ENCODE results near the gene DOCK3.

DNA sequence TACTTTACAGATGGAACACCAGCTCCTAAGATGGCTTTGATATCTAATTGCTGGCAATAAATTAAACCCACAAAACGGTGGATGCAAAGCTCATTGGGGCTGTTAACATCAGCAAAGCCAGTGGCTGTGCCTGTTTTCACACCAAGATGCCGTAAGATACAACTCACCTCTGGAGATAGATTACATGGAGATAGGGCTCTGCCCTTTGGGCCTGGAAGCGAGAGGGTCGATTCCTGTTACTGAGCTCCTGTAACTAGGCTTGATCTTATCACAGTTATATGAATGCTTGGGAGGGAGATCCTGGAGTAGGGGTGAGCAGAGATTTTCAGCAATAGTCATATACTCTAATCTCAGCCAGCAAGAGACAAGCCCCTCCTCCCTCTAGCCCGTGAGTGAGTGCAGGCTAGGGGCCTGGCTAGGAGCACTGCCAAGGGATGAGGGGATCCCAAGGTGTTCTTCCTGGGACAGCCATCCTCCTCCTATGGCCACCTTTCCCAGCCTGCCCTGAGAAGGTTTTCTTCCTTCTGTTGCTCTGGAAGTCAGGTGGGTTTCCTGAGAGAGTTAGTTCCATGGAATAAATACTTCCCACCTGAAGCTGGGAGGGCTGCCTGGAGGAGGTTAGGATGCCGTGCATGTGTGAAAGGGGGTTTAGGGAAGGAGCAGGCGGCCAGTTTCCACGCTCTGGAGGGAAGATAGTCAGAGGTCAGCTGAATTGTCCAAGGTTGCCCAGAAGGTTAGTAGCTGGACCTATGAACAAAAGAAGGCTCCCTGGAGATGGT, 18.1 kb upstream of the DOCK3 start:
- no peak for TF ChIP-seq POLR2A (IDR thresholded peaks at IDR 0.05)
- TF ChIP-seq, protein P1, sequence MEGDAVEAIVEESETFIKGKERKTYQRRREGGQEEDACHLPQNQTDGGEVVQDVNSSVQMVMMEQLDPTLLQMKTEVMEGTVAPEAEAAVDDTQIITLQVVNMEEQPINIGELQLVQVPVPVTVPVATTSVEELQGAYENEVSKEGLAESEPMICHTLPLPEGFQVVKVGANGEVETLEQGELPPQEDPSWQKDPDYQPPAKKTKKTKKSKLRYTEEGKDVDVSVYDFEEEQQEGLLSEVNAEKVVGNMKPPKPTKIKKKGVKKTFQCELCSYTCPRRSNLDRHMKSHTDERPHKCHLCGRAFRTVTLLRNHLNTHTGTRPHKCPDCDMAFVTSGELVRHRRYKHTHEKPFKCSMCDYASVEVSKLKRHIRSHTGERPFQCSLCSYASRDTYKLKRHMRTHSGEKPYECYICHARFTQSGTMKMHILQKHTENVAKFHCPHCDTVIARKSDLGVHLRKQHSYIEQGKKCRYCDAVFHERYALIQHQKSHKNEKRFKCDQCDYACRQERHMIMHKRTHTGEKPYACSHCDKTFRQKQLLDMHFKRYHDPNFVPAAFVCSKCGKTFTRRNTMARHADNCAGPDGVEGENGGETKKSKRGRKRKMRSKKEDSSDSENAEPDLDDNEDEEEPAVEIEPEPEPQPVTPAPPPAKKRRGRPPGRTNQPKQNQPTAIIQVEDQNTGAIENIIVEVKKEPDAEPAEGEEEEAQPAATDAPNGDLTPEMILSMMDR (IDR thresholded peaks at IDR 0.05), result no peak

All from vagina (tissue), 2 donors.